CD14-positive monocyte (primary cell): Measurements from ENCODE around the gene RNF41. TPM values are rescaled to one million over a fixed set of nuclear protein-coding genes. Genes with fewer than 3 reads are reported as not detected.
A peak's percentile ranks its signal among the peaks of the same experiment; 100 is the strongest.

Experiments used
- DNase-seq, 3 donors: peaks; one replicate each; pipeline ENCODE4 v3.0.0-alpha.2; 2011 to 2022
- H2AFZ ChIP-seq: 2 replicates; pipeline ENCODE4 v1.6.0; 2012; ENCODE audit warnings: mild to moderate bottlenecking, low read depth, low read length, inconsistent platforms; ENCODE audit not compliant: insufficient read depth, poor library complexity, severe bottlenecking
- H3K27ac ChIP-seq, 2 donors: 1 replicate in 1 of 2; 2 replicates in 1 of 2; pipeline ENCODE4 v1.5.1; 2012 to 2013; ENCODE audit warnings: low read length in 2 of 2, control low read depth in 1 of 2, inconsistent platforms in 1 of 2, low read depth in 1 of 2, mild to moderate bottlenecking in 1 of 2
- H3K27me3 ChIP-seq, 2 donors: one replicate each; pipeline versions ENCODE4 v1.6.0 to v1.6.1; 2011 to 2013; ENCODE audit warnings: low read length in 2 of 2; ENCODE audit not compliant: control insufficient read depth in 2 of 2, insufficient read depth in 2 of 2
- H3K36me3 ChIP-seq, 2 donors: replicated peaks in 1 of 2; 1 replicate in 1 of 2; 2 replicates in 1 of 2; pipeline versions ENCODE4 v1.5.1 to v1.6.1; 2012 to 2013; ENCODE audit warnings: low read length in 2 of 2, control low read depth in 1 of 2, inconsistent platforms in 1 of 2, mild to moderate bottlenecking in 1 of 2; ENCODE audit not compliant: insufficient read depth in 2 of 2, control insufficient read depth in 1 of 2
- H3K4me1 ChIP-seq, 2 donors: 1 replicate in 1 of 2; 2 replicates in 1 of 2; pipeline versions ENCODE4 v1.5.1 to v1.6.1; 2012 to 2013; ENCODE audit warnings: low read length in 2 of 2, control low read depth in 1 of 2, inconsistent platforms in 1 of 2, mild to moderate bottlenecking in 1 of 2, moderate library complexity in 1 of 2; ENCODE audit not compliant: insufficient read depth in 2 of 2, control insufficient read depth in 1 of 2
- H3K4me2 ChIP-seq: replicated peaks from 2 replicates; pipeline ENCODE3; 2012; ENCODE audit warnings: low read length, moderate library complexity, mild to moderate bottlenecking; ENCODE audit not compliant: poor library complexity, severe bottlenecking; ENCODE audit errors: extremely low read depth
- H3K4me3 ChIP-seq, 3 experiments: fragments of 200-600 bp in 1 of 3; sonication (generic) in 1 of 3; replicated peaks in 1 of 3; 1 replicate in 2 of 3; 2 replicates in 1 of 3; pipeline ENCODE4 v1.5.1; 2011 to 2013; ENCODE audit warnings: low read length in 3 of 3, mild to moderate bottlenecking in 3 of 3, control low read depth in 2 of 3, low read depth in 2 of 3, inconsistent platforms in 1 of 3, moderate library complexity in 1 of 3
- H3K79me2 ChIP-seq: 2 replicates; pipeline ENCODE4 v1.6.0; 2012; ENCODE audit warnings: mild to moderate bottlenecking, control low read depth, inconsistent platforms, low read length, moderate library complexity; ENCODE audit not compliant: insufficient read depth
- H3K9ac ChIP-seq: 2 replicates; pipeline ENCODE4 v1.6.0; 2017; ENCODE audit warnings: low read length, mild to moderate bottlenecking; ENCODE audit not compliant: insufficient read depth, poor library complexity, severe bottlenecking
- H3K9me3 ChIP-seq, 2 donors: replicated peaks in 1 of 2; 1 replicate in 1 of 2; 2 replicates in 1 of 2; pipeline versions ENCODE4 v1.5.1 to v1.6.1; 2012 to 2013; ENCODE audit warnings: low read length in 2 of 2, control low read depth in 1 of 2; ENCODE audit not compliant: control insufficient read depth in 1 of 2, insufficient read depth in 1 of 2
- H4K20me1 ChIP-seq: 2 replicates; pipeline ENCODE4 v1.6.0; 2012; ENCODE audit warnings: mild to moderate bottlenecking, low read length, control low read depth, moderate library complexity; ENCODE audit not compliant: insufficient read depth
- H3K27ac Mint-ChIP-seq, 7 donors: one replicate each; pipeline ENCODE4 v1.8.0; 2020; ENCODE audit warnings: mild to moderate bottlenecking in 7 of 7, mixed read lengths in 7 of 7, moderate library complexity in 6 of 7, inconsistent platforms in 2 of 7
- H3K27me3 Mint-ChIP-seq, 3 donors: one replicate each; pipeline ENCODE4 v1.8.0; 2021 to 2022; ENCODE audit warnings: low read depth in 3 of 3, mild to moderate bottlenecking in 3 of 3, mixed read lengths in 3 of 3, moderate library complexity in 3 of 3, inconsistent platforms in 1 of 3
- H3K36me3 Mint-ChIP-seq, 2 donors: one replicate each; pipeline ENCODE4 v1.8.0; 2020; ENCODE audit warnings: mixed read lengths in 2 of 2, inconsistent platforms in 1 of 2, mild to moderate bottlenecking in 1 of 2
- H3K4me1 Mint-ChIP-seq: one replicate; pipeline ENCODE4 v1.8.0; 2020; ENCODE audit warnings: mild to moderate bottlenecking, mixed read lengths
- H3K4me3 Mint-ChIP-seq, 2 donors: one replicate each; pipeline ENCODE4 v1.8.0; 2020; ENCODE audit warnings: mild to moderate bottlenecking in 2 of 2, mixed read lengths in 2 of 2, moderate library complexity in 1 of 2
- H3K9me3 Mint-ChIP-seq, 7 donors: one replicate each; pipeline ENCODE4 v1.8.0; 2020 to 2022; ENCODE audit warnings: mixed read lengths in 7 of 7, mild to moderate bottlenecking in 6 of 7, moderate library complexity in 6 of 7, inconsistent platforms in 2 of 7
- WGBS: methylation state at CpG from one replicate; pipeline ENCODE4 v1.1.5; 2013; ENCODE audit warnings: missing lambda C conversion rate; ENCODE audit not compliant: insufficient coverage; 5-methylcytosine and 5-hydroxymethylcytosine counted together
- intact Hi-C, 2 donors: fragments of 100-400 bp; cut with micrococcal nuclease; formaldehyde crosslinking; loops; one replicate each; pipeline versions ENCODE4 v1.15.0 to v1.15.1; 2023
- polyA plus RNA-seq, 3 donors: library from polyadenylated mRNA; depleted of rRNA in 1 of 3; unstranded in 2 of 3; stranded (reverse) in 1 of 3; fragments of 300-500 nt in 2 of 3; fragments of >200 nt in 1 of 3; fragmentation: Illumina TruSeq in 2 of 3; gene quantifications; 1 replicate in 2 of 3; 2 replicates in 1 of 3; pipeline ENCODE4 v1.2.3, GENCODE V29; 2012 to 2021
- TF ChIP-seq, protein P1 (sequence below): fragments of 200-600 bp; IDR thresholded peaks from one replicate; pipeline ENCODE4 v1.8.0; 2022; ENCODE audit warnings: antibody characterized with exemption, mild to moderate bottlenecking

RNF41 gene
- polyA plus RNA-seq, 3 donors, result 35.8 to 82.0 (median 45.7) TPM

DNA sequence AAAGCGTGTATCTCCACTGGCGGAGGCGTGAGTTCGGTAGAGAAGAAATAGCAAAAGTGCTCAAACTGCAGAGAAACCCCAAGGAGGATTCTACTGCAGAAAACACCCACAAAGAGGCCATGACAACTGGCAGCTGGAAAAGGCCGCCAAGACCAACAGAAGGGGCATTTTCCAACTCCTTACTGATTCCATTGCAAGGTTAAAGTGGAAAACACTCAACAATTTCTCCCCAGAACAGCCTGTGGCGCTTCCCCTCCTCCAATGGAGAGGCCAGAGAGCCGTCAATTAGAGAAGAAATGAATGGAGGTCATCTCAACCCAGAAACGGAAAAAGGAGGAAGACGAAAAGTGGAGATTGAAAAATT, 37.1 kb upstream of the RNF41 start:
- peak overlapping the region; percentile 98 for H3K4me2 ChIP-seq
- peak overlapping the region; percentile 61 to 94 (median 86) for H3K4me3 ChIP-seq
- Mint-ChIP-seq H3K27me3 (peaks cover 0 to 2% (median 0%) of the 10 kb centered on the region in 3 donors), H3K4me3 (peak overlapping the region; percentile 92 to 96), H3K4me1 (peaks cover 18% of the 10 kb centered on the region), H3K9me3 (no peaks in the 10 kb centered on the region), H3K27ac (peak overlapping the region; percentile 63 to 90 (median 86)), H3K36me3 (peaks cover 21 to 26% of the 10 kb centered on the region in 2 donors)
- H2AFZ ChIP-seq, result peak overlapping the region; percentile 100
- peak overlapping the region; percentile 84 for H3K9ac ChIP-seq
- intact Hi-C loops, result loop anchor here (5.0 to 10.0 kb wide), 2 partner anchors 52 to 64 kb away; no protein-coding TSS in a partner anchor
- H3K36me3 ChIP-seq, result peaks cover 20 to 31% of the 10 kb centered on the region in 2 donors
- H3K79me2 ChIP-seq, result peaks cover 18% of the 10 kb centered on the region
- no peak for DNase-seq
- peaks cover 17 to 18% of the 10 kb centered on the region in 2 donors for H3K4me1 ChIP-seq
- H3K27ac ChIP-seq, result peak overlapping the region in 1 of 2 donors; percentile 69
- H4K20me1 ChIP-seq, result peaks cover 14% of the 10 kb centered on the region
- H3K9me3 ChIP-seq, result no peaks in the 10 kb centered on the region
- H3K27me3 ChIP-seq, result no peaks in the 10 kb centered on the region
- WGBS, result 0% methylated on average over 1 of the region's 9 CpGs
- TF ChIP-seq, protein P1, sequence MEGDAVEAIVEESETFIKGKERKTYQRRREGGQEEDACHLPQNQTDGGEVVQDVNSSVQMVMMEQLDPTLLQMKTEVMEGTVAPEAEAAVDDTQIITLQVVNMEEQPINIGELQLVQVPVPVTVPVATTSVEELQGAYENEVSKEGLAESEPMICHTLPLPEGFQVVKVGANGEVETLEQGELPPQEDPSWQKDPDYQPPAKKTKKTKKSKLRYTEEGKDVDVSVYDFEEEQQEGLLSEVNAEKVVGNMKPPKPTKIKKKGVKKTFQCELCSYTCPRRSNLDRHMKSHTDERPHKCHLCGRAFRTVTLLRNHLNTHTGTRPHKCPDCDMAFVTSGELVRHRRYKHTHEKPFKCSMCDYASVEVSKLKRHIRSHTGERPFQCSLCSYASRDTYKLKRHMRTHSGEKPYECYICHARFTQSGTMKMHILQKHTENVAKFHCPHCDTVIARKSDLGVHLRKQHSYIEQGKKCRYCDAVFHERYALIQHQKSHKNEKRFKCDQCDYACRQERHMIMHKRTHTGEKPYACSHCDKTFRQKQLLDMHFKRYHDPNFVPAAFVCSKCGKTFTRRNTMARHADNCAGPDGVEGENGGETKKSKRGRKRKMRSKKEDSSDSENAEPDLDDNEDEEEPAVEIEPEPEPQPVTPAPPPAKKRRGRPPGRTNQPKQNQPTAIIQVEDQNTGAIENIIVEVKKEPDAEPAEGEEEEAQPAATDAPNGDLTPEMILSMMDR, result no peak

DNA sequence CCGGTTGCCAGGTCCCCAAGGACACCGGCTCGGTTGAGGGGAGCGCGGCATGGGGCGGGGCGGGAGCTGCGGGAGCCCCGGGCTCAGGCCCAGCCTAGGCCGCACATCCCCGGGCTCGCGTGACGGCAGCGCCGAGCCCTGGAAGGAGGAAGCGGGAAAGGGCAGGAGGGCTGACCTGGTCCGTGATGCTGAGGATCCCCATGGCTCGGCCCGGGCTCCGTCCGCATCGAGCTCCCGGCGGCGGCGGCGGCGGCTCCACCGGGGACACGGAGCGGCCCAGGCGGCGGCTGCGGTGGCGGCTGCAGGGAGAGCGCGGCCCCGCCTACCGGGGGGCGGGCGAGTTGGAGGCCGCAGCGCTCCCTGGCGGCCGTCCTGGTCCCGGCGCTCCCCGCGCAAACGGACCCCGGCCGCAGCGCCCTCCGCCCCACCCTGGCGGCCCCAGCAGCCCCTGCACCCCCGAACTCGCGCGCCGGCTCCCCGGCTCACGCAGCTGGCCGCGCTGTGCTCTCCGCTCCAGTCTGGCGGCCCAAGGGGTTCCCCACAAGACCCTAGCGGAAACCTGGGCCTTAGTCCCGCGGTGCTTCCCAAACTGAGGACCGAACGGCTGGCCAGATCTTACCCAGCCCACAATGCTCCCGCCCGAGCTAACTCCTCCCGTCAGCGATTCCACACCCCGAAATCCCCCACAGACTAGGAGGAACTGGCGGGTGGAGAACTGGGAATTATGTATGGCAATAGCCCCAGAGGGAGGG, 36.5 kb upstream of the RNF41 start, which contains the start of gene ANKRD52:
Gene ANKRD52, minus strand, starts transcription at position 317 of the 752 bp plus-strand sequence. Its CDS starts 115 bp downstream, at position 202.
- peaks cover 17 to 18% of the 10 kb centered on the region in 2 donors for H3K4me1 ChIP-seq
- Mint-ChIP-seq H3K36me3 (peaks cover 27 to 32% of the 10 kb centered on the region in 2 donors), H3K4me1 (peaks cover 18% of the 10 kb centered on the region), H3K27me3 (peaks cover 0 to 2% (median 0%) of the 10 kb centered on the region in 3 donors), H3K4me3 (peak within 1 kb of the TSS; percentile 92 to 96), H3K27ac (peak within 1 kb of the TSS; percentile 63 to 90 (median 87)), H3K9me3 (no peaks in the 10 kb centered on the region)
- no peaks in the 10 kb centered on the region for H3K9me3 ChIP-seq
- H4K20me1 ChIP-seq, result peaks cover 14% of the 10 kb centered on the region
- H2AFZ ChIP-seq, result peak within 1 kb of the TSS; percentile 100
- H3K4me2 ChIP-seq, result peak within 1 kb of the TSS; percentile 98
- intact Hi-C loops, result loop anchor here (5.0 to 10.0 kb wide), 2 partner anchors 51 to 63 kb away; no protein-coding TSS in a partner anchor
- peaks cover 26 to 37% of the 10 kb centered on the region in 2 donors for H3K36me3 ChIP-seq
- peak within 1 kb of the TSS; percentile 84 for H3K9ac ChIP-seq
- H3K79me2 ChIP-seq, result peaks cover 18% of the 10 kb centered on the region
- TF ChIP-seq, protein P1, result peak; percentile 84
- H3K27me3 ChIP-seq, result no peaks in the 10 kb centered on the region
- peak; percentile 65 to 76 (median 73) for DNase-seq
- peak within 1 kb of the TSS; percentile 61 to 94 (median 86) for H3K4me3 ChIP-seq
- under 1% methylated on average over 70 of the region's 78 CpGs for WGBS
- H3K27ac ChIP-seq, result peak within 1 kb of the TSS in 1 of 2 donors; percentile 69
